NCI-H526 treated with DMSO at 0.1 percent for 48 hours (cell line): Measurements from ENCODE around the gene NFIC.

Experiments
- DNase-seq: peaks from one replicate; lab custom pipeline; 2025; lab: John Stamatoyannopoulos, UW

Gene NFIC

GRCh38 chr19:3359015-3359918, 7.1 kb upstream of the NFIC start:
- no peak for DNase-seq

- DNase-seq = no peak
These were observed 6.4 kb upstream of the NFIC start for GRCh38 chr19:3359919-3360420.

- DNase-seq = no peak
These were observed 5.7 kb upstream of the NFIC start for GRCh38 chr19:3360421-3361383.

- DNase-seq = no peak
These were observed 4.8 kb upstream of the NFIC start for GRCh38 chr19:3361384-3362216.

GRCh38 chr19:3362217-3362906, 4.0 kb upstream of the NFIC start:
- DNase-seq = no peak

GRCh38 chr19:3363841-3364500, 2.4 kb upstream of the NFIC start:
- DNase-seq = no peak

GRCh38 chr19:3364501-3364858, 1.9 kb upstream of the NFIC start:
- DNase-seq = no peak

- no peak for DNase-seq
These were observed 1.1 kb upstream of the NFIC start for GRCh38 chr19:3365093-3365835.

GRCh38 chr19:3366753-3367627, 607 bp downstream of the NFIC start:
- DNase-seq = no peak

- DNase-seq = no peak
These were observed 1.5 kb downstream of the NFIC start for GRCh38 chr19:3367628-3368440.

GRCh38 chr19:3368441-3368795, 2.0 kb downstream of the NFIC start:
- DNase-seq = no peak

- no peak for DNase-seq
These were observed 2.5 kb downstream of the NFIC start for GRCh38 chr19:3368848-3369336.

GRCh38 chr19:3369337-3370213, 3.2 kb downstream of the NFIC start:
- no peak for DNase-seq

- no peak for DNase-seq
These were observed 3.9 kb downstream of the NFIC start for GRCh38 chr19:3370214-3370720.

GRCh38 chr19:3370728-3371591, 4.6 kb downstream of the NFIC start:
- no peak for DNase-seq

GRCh38 chr19:3372413-3372812, 6.0 kb downstream of the NFIC start:
- no peak for DNase-seq
